Activated CD8-positive, alpha-beta memory T cell treated with anti-CD3 and anti-CD28 coated beads for 48 hours (primary cell): ENCODE data around the gene POLR3F.
"Not testable (repeated sequence)": the region's sequence is repeated elsewhere in the genome, so short reads cannot be mapped to it uniquely, and the experiment has no call there.

Experiments used
- DNase-seq, 3 experiments: peaks; one replicate each; pipeline ENCODE4 v3.0.0-alpha.2; 2020; ENCODE audit warnings: low read depth in 2 of 3, low spot score in 2 of 3

Gene POLR3F

DNA sequence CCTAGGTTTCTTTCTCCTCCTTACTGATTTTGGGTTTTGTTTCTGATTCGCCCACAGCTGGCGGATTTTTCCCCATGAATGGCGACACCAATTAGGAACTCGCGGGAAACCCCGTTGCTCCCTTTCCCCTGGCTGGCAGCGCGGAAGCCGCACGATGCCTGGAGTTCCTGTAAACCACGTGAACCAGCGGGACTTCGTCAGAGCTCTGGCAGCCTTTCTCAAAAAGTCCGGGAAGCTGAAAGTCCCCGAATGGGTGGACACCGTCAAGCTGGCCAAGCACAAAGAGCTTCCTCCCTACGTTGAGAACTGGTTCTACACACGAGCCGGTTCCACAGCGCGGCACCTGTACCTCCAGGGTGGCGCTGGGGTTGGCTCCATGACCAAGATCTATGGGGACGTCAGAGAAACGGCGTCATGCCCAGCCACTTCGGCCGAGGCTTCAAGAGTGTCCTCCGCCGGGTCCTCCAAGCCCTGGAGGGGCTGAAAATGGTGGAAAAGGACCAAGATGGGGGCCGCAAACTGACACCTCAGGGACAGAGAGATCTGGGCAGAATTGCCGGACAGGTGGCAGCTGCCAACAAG, 37.4 kb downstream of the POLR3F start:
- no peak for DNase-seq

DNA sequence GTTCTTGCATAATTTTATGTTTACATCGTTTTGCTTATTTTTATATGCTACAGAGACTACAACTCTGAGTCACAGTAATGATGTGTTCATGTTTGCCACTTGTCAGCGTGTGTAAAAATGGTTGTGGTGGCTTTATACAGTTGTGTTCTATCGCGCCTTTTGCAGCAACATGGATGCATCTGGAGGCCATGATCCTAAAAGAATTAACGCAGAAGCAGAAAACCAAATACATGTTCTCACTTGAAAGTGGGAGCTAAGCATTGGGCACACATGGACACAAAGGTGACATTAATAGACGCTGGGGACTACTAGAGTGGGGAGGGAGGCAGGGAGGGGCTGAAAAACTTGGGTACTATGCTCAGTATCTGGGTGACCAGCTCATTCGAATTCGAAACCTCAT, 39.6 kb downstream of the POLR3F start:
- DNase-seq = no peak

DNA sequence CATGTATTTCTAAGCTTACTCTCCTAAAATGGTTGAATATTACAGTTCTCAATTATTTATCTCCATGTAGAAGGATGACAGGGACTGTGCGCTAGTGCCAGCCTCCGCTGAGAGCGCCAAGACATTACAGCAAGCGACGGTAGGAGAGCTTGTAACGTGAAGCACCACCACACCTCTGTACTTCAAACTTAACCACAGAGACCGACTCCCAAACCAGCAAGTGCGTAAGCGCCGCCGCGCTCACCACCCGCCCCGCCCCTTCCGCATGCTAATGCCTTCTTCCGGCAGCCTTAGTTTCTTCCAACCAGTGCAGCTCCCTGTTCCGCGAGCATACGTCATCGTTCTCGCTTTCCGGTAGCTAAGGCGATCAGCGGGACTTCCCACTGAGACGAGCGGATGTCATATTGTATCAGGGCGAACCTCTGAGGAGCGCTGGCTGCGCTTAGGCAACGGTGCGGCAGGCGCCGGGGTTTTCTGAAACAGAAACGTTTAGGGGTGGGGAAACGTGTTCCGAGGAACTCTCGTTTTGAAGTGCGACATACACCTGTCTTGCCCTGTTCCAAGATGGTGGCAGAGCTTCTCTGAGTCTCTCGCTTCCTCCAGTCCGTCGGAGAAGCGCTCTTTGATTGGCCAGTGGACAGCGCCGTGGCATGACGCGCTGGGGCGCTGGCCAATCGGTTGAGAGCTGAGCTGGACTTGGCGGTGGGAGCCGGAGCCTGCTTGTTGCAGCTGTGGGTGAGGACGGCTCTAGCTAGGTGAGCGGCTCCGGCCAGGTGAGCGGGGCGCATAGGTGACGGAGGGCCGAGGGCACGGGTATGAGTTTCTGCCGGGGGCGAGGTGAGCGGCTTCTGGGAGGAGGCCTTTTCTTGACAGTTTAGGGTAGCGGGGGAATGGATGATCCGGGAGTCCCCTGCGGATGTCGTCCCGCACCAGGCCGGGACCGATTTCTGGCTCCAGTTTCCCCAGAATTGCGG, 40.3 kb downstream of the POLR3F start, which contains the start of gene SEC23B:
TSS of gene SEC23B (plus strand) at position 723 of the 974 bp plus-strand sequence. CDS start 2,896 bp downstream, outside the sequence.
- peak; percentile 89 to 96 (median 94) for DNase-seq

DNA sequence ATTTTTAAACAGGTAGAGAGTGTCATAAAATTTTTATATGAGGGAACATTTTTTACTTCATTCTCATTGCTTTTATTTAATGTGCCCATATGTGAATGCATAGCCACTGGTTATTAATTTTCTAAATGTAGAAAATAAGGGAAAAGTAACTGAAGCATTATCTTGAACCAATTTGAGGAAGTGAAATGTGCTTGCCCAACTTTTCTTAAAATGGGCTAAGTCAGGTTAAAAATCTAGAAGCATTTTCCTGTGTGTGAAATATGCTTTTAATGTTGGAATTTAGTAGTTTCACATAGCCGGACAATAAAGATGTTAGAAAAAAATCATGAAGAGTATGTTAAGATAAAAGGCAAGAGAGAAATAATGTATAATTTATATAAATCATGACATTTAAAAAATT, 44.4 kb downstream of the POLR3F start:
- DNase-seq = no peak

DNA sequence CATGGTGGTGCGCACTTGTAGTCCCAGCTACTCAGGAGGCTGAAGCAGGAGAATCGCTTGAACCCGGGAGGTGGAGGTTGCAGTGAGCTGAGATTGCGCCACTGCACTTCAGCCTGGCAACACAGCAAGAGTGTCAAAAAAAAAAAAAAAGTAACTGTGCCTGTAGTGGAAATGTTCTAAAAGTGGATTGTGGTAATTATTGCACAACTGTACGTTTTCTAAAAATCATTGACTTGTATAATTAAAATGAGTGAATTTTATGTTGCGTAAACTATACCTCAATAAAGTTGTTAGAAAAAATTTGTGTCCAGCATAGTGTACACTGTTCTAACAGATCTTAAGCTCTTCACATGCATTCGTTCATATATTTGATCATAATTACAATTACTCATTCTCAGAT, 46.0 kb downstream of the POLR3F start:
- no peak for DNase-seq

DNA sequence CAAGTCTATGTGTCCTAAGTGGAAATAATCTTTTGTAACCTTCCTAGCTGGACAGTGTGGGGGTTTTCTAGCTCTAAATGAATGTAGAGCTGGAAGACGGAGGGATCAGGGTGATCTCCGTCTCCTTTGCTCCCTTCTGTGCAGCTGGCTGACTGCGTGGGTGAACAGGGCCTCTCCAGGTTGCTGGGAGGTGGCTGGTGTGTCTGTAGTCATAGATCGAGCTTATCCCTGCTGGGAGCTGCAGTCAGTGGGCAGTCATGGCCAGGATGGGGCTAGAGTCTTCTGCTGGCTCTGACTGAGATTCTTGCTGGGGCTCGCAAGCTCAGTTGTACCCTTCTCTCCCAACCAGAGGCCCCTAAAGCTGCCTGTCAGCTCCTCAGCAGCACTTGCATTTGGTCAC, 46.9 kb downstream of the POLR3F start:
- DNase-seq = no peak

DNA sequence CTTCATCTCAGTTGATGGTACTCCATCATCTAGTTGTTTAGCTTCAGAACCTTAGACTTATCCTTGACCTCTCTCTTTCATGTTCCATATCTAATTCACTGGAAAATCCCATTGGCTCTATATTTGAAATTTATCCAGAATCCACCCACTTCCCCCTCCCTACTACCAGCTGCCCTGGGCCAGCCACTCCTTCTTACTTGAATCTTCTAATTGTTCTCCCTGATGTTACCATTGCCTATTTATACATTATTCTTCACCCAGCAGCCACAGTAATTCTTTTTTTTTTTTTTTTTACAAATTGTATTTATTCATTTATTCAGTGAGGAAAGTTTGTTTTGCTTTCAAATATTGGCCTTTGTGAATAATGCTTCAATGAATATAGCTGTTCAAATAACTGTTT, 48.8 kb downstream of the POLR3F start:
- no peak for DNase-seq

DNA sequence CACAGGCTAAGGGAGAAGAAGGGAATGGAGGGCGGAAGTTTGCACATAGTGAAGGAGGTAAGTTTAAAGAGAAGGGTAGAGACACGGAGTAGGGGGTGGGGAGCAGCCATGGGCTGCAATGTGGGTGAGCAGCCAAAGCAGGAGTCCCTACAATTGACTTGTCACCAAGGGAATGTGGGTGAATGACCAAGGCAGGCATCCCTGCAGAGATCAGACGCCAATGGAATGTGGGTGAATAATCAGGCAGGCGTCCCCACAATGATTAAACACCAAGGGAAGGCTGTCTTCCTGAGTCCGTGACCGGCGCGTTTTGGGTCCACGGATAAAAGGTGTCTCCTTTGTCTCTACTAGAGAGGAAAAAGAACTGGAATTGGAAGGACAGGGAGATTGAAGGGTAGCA, 54.9 kb downstream of the POLR3F start:
- DNase-seq = not testable (repeated sequence)

DNA sequence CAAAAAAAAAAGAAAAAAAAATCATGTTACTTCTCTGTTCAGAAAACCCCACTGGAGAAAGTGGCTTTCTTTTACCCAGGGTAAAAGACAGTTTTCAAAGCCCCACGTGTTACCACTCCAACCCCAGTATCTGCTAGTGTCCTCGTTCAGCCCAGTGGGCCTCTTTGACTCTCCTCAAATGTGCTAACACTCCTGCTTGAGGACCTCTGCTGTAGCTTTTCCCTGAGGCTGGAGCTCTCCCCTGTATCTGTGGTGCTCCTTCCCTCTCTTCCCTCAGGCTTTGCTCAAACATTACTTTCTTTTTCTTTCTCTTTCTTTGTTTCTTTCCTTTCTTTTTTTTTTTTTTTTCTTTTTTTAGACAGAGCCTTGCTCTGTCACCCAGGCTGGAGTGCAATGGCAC, 55.9 kb downstream of the POLR3F start:
- DNase-seq = no peak

DNA sequence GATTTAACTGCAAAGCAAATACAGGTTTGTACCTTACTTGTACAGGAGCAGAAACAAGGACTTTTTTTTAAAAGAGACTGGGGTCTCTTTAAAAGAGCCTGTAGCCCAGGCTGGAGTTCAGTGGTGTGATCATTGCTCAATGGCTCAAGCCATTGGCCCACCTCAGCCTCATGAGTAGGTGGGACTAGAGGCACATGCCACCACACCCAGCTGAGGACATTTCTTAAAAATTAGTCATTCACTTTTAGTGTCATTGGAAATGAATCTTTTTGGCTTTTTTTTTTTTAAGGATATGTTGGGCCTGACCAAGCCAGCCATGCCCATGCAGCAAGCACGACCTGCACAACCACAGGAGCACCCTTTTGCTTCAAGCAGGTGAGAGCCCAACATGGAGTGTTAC, 57.5 kb downstream of the POLR3F start:
- no peak for DNase-seq

DNA sequence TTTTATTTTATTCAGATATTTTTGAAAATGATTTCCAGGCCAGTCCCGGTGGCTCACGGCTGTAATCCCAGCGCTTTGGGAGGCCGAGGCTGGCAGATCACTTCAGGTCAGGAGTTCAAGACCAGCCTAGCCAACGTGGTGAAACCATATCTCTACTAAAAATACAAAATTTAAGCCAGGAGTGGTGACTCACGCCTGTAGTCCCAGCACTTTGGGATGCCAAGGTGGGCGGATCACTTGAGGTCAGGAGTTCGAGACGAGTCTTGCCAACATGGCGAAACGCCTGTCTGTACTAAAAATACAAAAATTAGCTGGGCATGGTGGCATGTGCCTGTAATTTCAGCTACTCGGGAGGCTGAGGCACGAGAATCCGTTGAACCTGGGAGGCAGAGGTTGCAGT, 59.6 kb downstream of the POLR3F start:
- DNase-seq = not testable (repeated sequence)

DNA sequence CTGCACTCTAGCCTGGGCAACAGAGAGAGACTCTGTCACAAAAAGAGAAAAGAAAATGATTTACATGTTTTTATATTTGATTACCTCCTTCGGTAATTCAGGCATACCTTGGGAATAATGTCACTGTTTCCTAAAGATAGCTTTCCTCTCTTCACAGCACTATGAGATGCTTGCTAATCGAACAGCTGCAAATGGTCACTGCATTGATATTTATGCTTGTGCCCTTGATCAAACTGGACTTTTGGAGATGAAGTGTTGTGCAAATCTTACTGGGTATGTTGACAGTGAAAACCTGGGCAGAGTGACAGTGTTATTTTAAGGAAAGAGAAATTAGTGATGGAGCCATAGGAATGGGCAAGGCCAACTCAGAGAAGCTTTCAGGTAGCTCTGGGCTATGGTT, 60.1 kb downstream of the POLR3F start:
- no peak for DNase-seq

DNA sequence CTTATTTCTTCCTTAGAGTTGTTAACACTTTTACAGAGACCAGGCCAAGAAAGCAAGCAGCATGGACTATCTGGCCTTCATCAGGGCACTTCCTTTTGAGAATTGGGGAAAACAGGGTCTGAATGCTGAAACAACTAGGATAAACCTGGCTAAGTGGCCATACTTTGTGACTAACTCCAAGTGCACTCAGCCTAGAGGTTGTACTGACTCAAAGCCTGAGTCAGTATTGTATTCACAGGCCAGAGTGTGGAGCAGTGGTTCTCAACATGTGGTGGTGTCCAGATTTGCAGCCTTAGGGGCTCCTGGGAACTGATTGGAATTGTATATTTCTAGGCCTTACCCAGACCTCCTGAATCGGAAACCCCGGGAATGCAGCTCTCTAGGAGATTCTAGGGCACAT, 60.6 kb downstream of the POLR3F start:
- DNase-seq = no peak

DNA sequence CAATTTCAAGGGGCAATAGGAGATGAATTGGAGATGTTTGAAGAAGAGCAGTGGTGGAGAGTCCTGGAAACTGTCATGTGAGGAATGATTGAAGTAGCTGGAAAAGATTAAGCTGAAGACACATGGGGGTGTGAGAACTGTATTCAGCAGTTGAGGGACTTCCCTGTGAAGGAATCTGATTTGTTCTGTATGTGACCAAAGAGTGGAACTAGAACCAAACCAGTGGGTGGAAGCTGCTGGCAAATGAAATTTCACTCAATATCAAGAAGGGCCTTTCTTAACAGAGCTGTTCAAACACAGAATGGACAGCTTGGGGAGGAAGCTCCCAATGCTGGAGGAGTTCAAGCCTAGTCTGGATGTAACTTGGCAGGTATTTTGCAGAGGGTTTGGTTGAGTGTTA, 61.9 kb downstream of the POLR3F start:
- DNase-seq = no peak

DNA sequence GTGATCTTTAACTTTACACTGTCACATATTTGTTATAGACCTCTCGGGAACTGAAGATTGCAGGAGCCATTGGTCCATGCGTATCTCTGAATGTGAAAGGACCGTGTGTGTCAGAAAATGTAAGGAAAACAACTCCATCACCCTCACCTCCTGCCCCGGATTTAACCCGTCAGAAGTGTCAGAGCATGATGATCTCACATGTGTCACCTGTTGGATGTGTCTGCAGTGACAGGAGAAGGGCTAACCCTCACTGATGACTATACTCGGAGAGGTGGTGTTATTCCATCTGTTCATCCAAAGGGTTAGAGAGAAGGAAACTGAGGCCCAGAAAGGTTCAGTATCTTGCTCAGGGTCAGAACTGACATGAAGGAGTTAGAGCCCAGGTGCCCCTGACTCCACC, 65.4 kb downstream of the POLR3F start:
- DNase-seq = no peak

DNA sequence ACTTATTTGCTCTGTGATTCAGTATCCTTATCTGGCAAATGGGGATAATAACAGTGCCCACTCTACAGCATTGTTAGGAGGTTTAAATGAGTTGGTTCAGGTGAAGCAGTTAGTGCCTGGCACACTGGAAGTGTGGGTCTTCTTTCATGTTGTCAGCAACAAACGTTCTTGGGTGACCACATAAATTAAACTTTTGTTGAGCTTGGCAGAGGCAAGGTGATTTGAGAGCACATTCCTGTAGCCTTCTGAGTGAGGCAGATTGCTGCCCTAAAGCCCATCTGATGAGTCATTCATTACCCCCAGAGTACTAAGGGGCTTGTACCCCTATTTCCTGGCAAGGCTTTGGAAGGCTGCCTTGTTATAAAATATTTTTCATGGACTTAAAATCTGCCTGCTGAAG, 66.3 kb downstream of the POLR3F start:
- DNase-seq = no peak

DNA sequence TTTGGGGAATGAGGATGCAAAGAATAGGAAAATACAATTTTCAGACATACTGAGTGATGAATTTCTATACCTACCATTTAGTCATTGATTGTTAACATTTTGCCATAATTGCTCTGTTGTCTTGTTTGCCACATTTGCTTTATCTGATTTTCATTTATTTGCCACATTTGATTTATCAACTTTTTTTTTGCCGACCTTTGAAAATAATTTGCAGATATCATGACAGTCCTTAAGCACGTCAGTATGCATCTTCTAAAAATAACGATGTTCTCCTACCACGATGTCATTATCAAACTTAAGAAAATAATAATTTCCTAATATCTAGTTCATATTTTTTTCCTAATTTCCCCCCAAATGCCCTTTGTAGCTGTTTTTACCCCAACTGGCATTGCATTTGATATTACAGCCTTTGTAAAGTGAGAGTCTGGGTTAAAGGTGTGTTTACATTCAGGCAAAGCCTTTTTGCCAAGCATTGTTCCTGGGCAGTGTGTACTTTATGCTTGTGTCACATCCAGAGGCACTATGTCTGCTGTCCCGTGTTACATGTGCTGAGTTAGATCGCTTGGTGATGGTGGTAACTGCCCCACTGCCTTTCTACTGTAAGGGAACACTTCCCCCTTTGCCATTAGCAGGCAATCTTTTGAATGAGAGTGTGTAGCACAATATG, 66.9 kb downstream of the POLR3F start:
- DNase-seq = no peak
